ENCODE results near the gene GOLGA1. TPM values are rescaled to one million over a fixed set of nuclear protein-coding genes. Genes with fewer than 3 reads are reported as not detected.

The GOLGA1 gene, protein sequence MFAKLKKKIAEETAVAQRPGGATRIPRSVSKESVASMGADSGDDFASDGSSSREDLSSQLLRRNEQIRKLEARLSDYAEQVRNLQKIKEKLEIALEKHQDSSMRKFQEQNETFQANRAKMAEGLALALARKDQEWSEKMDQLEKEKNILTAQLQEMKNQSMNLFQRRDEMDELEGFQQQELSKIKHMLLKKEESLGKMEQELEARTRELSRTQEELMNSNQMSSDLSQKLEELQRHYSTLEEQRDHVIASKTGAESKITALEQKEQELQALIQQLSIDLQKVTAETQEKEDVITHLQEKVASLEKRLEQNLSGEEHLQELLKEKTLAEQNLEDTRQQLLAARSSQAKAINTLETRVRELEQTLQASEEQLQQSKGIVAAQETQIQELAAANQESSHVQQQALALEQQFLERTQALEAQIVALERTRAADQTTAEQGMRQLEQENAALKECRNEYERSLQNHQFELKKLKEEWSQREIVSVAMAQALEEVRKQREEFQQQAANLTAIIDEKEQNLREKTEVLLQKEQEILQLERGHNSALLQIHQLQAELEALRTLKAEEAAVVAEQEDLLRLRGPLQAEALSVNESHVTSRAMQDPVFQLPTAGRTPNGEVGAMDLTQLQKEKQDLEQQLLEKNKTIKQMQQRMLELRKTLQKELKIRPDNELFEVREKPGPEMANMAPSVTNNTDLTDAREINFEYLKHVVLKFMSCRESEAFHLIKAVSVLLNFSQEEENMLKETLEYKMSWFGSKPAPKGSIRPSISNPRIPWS
- total RNA-seq (2022; extraction: Qiagen RNA extraction; ENCODE audit: low read depth), result 9.1 to 11.1 TPM (median 10.7 TPM) in 5 replicates

DNA sequence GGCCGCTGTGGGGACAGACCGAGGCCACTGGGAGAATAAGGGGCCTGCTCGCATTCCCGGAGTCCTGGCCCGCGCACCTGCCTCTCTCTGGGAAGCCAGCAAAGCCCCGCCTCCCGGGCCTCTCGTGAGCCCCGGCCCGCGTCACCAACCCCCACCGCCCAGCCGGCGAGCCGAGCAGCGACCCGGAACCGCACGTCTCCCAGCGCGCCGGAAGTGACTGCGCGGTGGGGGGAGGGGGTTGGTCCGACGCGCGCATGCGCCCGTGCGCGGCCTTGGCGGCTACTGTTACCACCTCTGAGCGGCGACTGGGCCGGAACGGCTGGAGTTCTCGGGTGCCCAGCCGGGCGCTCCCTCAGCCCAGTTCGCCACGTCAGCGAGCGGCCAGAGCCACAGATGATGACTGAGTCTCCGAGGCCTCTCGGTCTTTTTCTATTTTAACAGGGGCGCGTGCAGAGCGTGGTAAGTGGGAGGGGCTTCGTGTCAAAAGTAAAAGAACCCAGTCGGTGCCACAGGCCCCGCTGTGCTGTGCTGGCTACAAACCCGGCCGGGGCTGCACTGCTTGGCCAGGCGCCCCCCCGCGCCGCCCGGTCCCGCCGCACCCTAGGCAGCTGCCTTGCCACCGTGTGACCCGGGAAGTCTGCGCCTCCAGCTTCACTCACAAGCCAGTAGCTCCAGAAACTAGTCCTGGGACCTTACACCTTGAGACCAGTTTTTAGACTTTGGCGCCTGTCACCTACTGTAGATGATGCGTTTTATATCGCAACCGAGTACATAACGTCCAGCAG lies at the start of gene GOLGA1:
GOLGA1 (minus strand) TSS at position 190 of the 785 bp plus-strand sequence. CDS start 2,372 bp downstream, outside the sequence.

DNA sequence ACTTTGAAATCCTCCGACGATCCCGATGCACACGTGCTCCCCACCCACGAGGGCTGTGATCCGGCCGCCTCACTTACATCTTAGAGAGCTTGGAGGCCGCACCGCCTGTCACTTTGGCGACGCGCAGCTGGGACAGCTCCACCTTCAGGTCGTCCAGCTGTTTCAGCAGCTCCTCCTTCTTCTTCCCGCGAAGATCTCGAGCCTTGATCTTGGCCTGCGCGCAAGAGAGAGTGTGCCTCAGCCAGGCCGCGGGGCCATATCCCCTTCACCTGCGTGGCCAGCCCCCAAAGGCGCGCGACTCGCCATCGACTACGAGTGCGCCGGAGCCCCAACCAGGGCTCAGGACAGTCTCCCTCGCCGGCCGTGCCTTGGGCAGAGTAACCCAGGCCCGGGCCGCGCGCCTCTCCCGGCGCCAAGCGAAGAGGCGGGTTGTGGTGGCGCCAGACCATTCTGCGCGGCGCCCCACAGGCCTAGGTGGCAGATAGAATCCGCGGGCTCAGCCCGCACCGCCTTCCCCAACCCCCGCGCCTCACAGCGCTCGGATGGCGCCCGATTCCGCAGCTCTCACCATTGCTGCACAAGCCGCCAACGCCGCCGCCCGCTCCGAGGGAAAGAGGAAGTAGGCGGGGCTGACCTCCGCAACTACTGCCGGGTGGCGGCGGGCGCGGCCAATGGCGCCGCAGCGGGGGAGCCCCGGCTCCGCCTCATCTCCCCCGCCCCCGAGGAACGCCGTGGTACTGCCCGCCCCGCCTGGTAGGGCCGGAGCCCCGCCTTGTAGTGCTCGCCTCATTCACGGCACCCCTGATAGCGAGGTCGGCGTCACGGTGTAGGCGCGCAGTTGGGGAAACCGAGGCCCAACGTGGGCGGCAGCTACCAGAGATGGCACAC lies 79.3 kb downstream of the GOLGA1 start, which contains the start of the genes ARPC5L and RPL35:
ARPC5L (plus strand) TSS at position 789 of the 888 bp plus-strand sequence. CDS start 7,161 bp downstream, outside the sequence.
RPL35 (minus strand) TSS at position 616 of the 888 bp plus-strand sequence; CDS start at position 571, 45 bp downstream.

DNA sequence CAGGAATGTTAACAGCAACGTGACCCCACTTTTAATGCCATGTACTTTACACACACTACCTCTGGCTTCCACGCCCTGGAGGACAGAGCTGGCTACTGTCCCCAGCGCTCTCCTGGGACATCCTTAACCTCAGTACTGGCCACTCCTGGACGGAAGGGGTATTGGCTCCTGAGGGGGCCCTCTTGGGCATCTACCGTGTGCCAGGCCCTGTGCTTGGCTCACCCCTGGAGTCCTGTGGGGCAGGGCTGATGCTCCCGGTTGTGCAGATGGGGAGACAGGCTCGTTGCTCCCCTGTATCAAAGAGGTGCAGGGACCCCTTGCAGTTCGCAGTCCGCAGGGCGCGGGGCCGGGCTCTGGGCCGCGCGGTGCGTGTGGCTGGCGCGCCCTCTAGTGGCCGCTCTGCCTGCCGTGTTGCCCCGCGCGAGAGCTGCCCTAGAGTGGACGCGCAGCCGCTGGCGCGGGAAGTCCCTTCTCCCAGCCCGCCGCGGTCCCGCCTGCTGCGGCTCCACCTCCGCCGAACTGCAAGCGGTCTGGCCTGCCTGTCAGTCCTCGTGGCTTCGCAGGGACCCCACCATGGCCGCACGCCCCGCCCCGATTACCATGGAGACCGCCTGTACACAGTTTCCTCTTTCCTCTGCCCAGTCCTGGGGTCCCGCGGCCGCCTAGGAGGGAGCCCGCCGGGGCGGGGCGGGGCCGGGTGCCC lies 87.9 kb downstream of the GOLGA1 start, which contains the start of gene WDR38:
WDR38 (plus strand) TSS at position 632 of the 703 bp plus-strand sequence. CDS start 72 bp downstream, outside the sequence.

Other genes starting within 250 kb of the GOLGA1 start
- gene NR6A1, start 169.8 kb downstream of the GOLGA1 start, total RNA-seq (2022; extraction: Qiagen RNA extraction; ENCODE audit: low read depth), result 1.7 to 1.9 TPM (median 1.7 TPM) in 5 replicates
- 15.3 to 23.0 TPM (median 21.6 TPM) in 5 replicates for gene OLFML2A, start 163.9 kb downstream of the GOLGA1 start, total RNA-seq (2022; extraction: Qiagen RNA extraction; ENCODE audit: low read depth)
- gene WDR38, start 87.6 kb downstream of the GOLGA1 start, total RNA-seq (2022; extraction: Qiagen RNA extraction; ENCODE audit: low read depth), result 0.21 to 0.23 TPM in 2 of 5 replicates, not detected in the others
- gene RPL35, start 79.1 kb downstream of the GOLGA1 start, total RNA-seq (2022; extraction: Qiagen RNA extraction; ENCODE audit: low read depth), result 2,799 to 3,193 TPM (median 2,947 TPM) in 5 replicates
- 62.7 to 78.3 TPM (median 74.8 TPM) in 5 replicates for gene ARPC5L, start 79.0 kb downstream of the GOLGA1 start, total RNA-seq (2022; extraction: Qiagen RNA extraction; ENCODE audit: low read depth)
- 1.4 to 2.1 TPM (median 1.6 TPM) in 5 replicates for gene SCAI, start 202.4 kb upstream of the GOLGA1 start, total RNA-seq (2022; extraction: Qiagen RNA extraction; ENCODE audit: low read depth)
- gene PPP6C, start 248.7 kb upstream of the GOLGA1 start, total RNA-seq (2022; extraction: Qiagen RNA extraction; ENCODE audit: low read depth), result 19.3 to 29.1 TPM (median 26.3 TPM) in 5 replicates

Measured in A549 treated with RU486 at 1 μM for 4 hours (cell line).